Measurements from ENCODE around the gene CLCN6. TPM values are rescaled to one million over a fixed set of nuclear protein-coding genes. Genes with fewer than 3 reads are reported as not detected.

CLCN6 gene
- total and polyA plus RNA-seq, 2 of the 13 experiments (the other 11 are each of a cell fraction or from before 2014, with no cell fraction given): 14.9 to 19.3 TPM

GRCh38 chr1:11842154-11843041 lies 36.4 kb downstream of the CLCN6 start (continued):
- TF ChIP-seq ZNF318 (CRISPR knock-in tag; IDR thresholded peaks at IDR 0.05): no peak
- TF ChIP-seq ZNF576 (CRISPR knock-in tag; IDR thresholded peaks at IDR 0.05): no peak
- no peak for TF ChIP-seq ZNF333 (CRISPR knock-in tag; IDR thresholded peaks at IDR 0.05; ENCODE audit: borderline replicate concordance)
- TF ChIP-seq ZNF891 (CRISPR knock-in tag; IDR thresholded peaks at IDR 0.05): no peak
- peak; percentile 80 for TF ChIP-seq HOXA3 (CRISPR knock-in tag; IDR thresholded peaks at IDR 0.05)
- no peak for TF ChIP-seq ZNF143 (CRISPR knock-in tag; IDR thresholded peaks at IDR 0.05)
- TF ChIP-seq ZFP62 (CRISPR knock-in tag; IDR thresholded peaks at IDR 0.05): no peak
- no peak for TF ChIP-seq KAT2B (IDR thresholded peaks at IDR 0.05; ENCODE audit: borderline replicate concordance, low read depth, low read length)
- no peak for TF ChIP-seq POLR2AphosphoS2 (IDR thresholded peaks at IDR 0.05; ENCODE audit: low read depth, low read length)
- TF ChIP-seq BRF2 (CRISPR knock-in tag; IDR thresholded peaks at IDR 0.05): no peak
- peak; percentile 34; the same call in 1 of the 2 replicates for TF ChIP-seq NCOA1 (CRISPR knock-in tag; IDR thresholded peaks at IDR 0.05)
- TF ChIP-seq HMGXB3 (CRISPR knock-in tag; IDR thresholded peaks at IDR 0.05; ENCODE audit: borderline replicate concordance): no peak

Measured in HepG2 (cell line).